Measurements from ENCODE around the gene NDUFAF8.

NDUFAF8 gene

DNA sequence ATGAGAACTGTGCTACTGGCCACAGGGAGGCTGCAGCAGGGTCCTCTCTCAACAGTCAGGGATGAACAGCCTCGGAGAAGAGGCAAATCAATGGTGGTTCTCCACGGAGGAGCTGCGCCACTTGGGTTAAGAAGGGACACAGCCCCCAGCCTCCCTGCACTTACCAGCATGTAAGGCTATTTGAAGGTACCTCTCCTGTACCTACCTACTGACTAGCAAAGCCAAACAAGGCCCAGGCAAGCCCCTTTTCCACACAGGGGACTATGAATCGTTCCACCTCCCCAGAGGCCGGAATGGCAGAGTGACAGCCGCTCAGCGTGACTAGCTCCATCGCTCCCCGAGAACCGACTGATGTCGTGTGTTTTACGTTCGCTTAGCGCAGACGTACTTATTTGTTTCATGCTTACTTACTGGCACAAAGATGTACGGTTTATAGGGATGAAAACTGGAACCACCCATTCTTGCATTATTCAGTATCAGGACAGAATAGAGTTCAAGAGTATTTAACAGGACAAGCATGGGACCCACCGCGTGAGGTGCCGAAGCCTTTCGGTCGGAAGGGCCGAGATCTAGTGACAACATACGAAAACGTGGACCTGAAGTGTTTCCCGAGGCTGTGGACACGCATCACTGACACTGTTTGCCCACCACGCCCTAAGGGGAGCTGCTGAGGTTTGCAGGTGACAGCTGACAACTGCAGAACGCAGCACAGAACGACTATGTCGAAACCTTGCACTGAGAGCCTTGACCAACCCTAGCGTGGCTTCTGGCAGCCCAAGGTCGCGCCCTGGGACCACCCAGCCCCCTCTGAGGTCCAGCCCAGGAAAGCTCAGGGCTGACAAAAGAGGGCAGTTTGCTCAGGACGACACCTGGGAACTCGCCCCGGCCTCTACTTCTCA, 1.3 kb upstream of the NDUFAF8 start:
- H3K4me1 ChIP-seq (ENCODE audit: control insufficient read depth in 5 of 5, insufficient read depth in 5 of 5, low read length in 5 of 5): peaks cover 12 to 35% (median 31%) of the 10 kb centered on the region in 5 donors

DNA sequence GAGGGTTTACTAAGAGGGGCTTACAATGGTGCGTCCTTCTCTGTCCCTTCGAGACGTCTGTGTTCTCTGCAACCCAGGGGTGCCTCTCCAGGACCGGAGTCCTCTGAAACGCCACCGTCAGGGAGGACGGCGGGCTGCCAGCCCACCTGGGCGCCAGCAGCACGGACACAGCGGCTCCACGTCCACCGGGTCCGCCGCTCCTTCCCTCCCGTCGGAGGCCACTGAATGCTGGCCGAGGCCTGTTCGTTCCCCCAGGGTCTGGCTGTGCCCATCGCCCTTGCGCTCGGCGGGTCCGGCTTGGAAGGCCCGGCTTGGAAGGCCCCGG, 666 bp upstream of the NDUFAF8 start:
- Histone ChIP-seq H3K9ac (ENCODE audit: low read length in 5 of 5) (peak overlapping the region; percentile 48 to 94 (median 92)), H3K9me3 (ENCODE audit: control insufficient read depth in 5 of 5, low read length in 5 of 5) (no peaks in the 10 kb centered on the region), H3K4me1 (ENCODE audit: control insufficient read depth in 5 of 5, insufficient read depth in 5 of 5, low read length in 5 of 5) (peaks cover 12 to 35% (median 31%) of the 10 kb centered on the region in 5 donors), H3K27me3 (ENCODE audit: control insufficient read depth in 5 of 5, insufficient read depth in 4 of 5, low read length in 5 of 5) (no peaks in the 10 kb centered on the region), H3K27ac (ENCODE audit: low read depth, low read length) (peak overlapping the region; percentile 46), H3K36me3 (ENCODE audit: control insufficient read depth in 5 of 5, insufficient read depth in 5 of 5, low read length in 5 of 5) (peaks cover 0 to 21% (median 6%) of the 10 kb centered on the region in 5 donors), H3K4me3 (ENCODE audit: low read depth in 1 of 5, low read length in 5 of 5) (peak overlapping the region; percentile 84 to 99 (median 95))

More for the DNA sequence above, 1.3 kb upstream of the NDUFAF8 start:
- peak overlapping the region; percentile 48 to 94 (median 92) for H3K9ac ChIP-seq (ENCODE audit: low read length in 5 of 5)
- H3K27me3 ChIP-seq (ENCODE audit: control insufficient read depth in 5 of 5, insufficient read depth in 4 of 5, low read length in 5 of 5): no peaks in the 10 kb centered on the region
- H3K36me3 ChIP-seq (ENCODE audit: control insufficient read depth in 5 of 5, insufficient read depth in 5 of 5, low read length in 5 of 5): peaks cover 0 to 27% (median 10%) of the 10 kb centered on the region in 5 donors
- H3K4me3 ChIP-seq (ENCODE audit: low read depth in 1 of 5, low read length in 5 of 5): peak overlapping the region; percentile 84 to 99 (median 95)
- H3K27ac ChIP-seq (ENCODE audit: low read depth, low read length): no peak overlapping the region
- H3K9me3 ChIP-seq (ENCODE audit: control insufficient read depth in 5 of 5, low read length in 5 of 5): no peaks in the 10 kb centered on the region

DNA sequence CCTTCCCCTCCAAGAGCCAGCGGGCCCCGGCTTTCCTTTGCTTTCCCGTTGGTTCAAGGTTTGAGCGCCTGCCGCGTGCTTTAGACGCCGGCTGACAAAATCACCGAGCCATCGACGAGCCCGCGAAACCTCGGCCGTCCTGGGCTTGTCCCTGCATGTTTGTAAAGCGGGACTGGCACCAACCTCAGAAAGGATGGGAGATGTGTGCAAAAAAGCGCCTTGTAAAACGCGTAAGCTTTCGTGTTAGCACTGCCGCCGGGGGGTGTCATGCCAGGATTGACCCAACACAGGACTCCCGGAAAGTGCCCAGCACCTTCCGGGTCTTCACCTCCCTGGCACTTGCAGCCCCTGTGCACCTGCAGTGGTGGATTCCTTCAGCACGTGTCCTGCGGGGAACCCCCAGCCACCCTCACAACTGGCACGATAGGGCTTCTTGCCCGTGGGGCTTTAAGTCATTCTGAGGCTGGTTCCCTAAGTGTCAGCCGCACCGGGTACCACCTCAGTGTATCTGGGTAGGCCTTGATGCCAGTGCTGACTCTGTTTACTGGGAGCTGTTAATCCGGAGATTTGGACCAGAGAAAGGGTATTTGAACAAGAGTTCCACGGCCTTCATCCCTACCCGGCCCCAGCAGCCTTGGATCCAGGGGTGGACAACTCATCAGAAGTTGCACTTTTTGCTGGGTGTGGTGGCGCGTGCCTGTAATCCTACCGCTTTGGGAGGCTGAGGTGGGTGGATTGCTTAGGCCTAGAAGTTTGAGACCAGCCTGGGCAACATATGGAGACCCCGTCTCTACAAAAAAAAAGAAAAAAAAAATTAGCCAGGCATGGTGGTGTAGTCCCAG, 817 bp downstream of the NDUFAF8 start:
- peaks cover 12 to 38% (median 35%) of the 10 kb centered on the region in 5 donors for H3K4me1 ChIP-seq (ENCODE audit: control insufficient read depth in 5 of 5, insufficient read depth in 5 of 5, low read length in 5 of 5)
- peak overlapping the region; percentile 72 to 97 (median 81) for H3K4me3 ChIP-seq (ENCODE audit: low read depth in 1 of 5, low read length in 5 of 5)
- H3K36me3 ChIP-seq (ENCODE audit: control insufficient read depth in 5 of 5, insufficient read depth in 5 of 5, low read length in 5 of 5): peaks cover 0 to 14% (median 3%) of the 10 kb centered on the region in 5 donors
- peak overlapping the region; percentile 69 for H3K27ac ChIP-seq (ENCODE audit: low read depth, low read length)
- no peaks in the 10 kb centered on the region for H3K27me3 ChIP-seq (ENCODE audit: control insufficient read depth in 5 of 5, insufficient read depth in 4 of 5, low read length in 5 of 5)
- no peaks in the 10 kb centered on the region for H3K9me3 ChIP-seq (ENCODE audit: control insufficient read depth in 5 of 5, low read length in 5 of 5)
- peak overlapping the region in 4 of 5 donors; percentile 77 to 88 (median 86) for H3K9ac ChIP-seq (ENCODE audit: low read length in 5 of 5)

DNA sequence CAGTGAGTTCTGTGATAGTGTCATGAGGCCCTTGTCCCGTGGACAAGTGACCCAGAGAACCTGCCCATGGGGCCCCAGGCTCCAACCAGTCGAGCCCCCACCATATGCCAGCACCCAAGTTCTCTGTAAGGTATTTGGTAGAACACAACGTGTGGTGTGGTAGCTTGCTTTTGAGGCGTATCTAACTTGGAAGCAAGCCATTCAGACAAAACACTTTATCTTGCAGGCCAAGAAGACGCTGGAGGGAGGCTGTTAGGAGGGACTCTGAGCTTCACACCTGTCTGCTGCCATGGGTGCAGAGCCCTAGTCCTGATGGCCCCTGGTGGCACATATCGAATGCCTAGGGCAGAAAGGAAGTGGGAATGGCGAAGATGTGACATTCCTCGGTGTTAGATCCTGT, 1.6 kb downstream of the NDUFAF8 start:
- Histone ChIP-seq H3K27ac (ENCODE audit: low read depth, low read length) (no peak overlapping the region), H3K27me3 (ENCODE audit: control insufficient read depth in 5 of 5, insufficient read depth in 4 of 5, low read length in 5 of 5) (no peaks in the 10 kb centered on the region), H3K36me3 (ENCODE audit: control insufficient read depth in 5 of 5, insufficient read depth in 5 of 5, low read length in 5 of 5) (peaks cover 0 to 16% (median 3%) of the 10 kb centered on the region in 5 donors), H3K9ac (ENCODE audit: low read length in 5 of 5) (no peak overlapping the region), H3K4me3 (ENCODE audit: low read depth in 1 of 5, low read length in 5 of 5) (peak overlapping the region in 1 of 5 donors; percentile 73), H3K9me3 (ENCODE audit: control insufficient read depth in 5 of 5, low read length in 5 of 5) (no peaks in the 10 kb centered on the region), H3K4me1 (ENCODE audit: control insufficient read depth in 5 of 5, insufficient read depth in 5 of 5, low read length in 5 of 5) (peaks cover 12 to 42% (median 35%) of the 10 kb centered on the region in 5 donors)

DNA sequence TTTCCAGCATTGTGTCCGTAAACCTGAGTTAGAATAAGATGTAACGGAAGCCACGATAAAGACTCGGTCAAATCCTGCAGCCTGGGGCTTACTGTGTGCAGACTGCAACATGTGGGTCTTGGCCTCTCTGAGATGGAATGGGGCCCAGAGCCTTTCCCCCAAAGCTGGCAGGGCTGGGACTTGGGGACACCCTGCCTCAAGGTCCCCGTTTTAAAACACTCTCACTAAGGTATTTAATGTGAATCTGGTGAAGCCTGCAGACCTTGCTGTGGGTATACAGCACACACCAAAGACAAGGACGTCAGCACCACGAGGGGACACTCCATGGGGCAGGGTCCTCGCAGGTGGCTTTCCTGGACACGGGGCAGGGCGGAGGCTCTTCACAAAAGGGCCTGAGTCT, 2.1 kb downstream of the NDUFAF8 start:
- H3K4me1 ChIP-seq (ENCODE audit: control insufficient read depth in 5 of 5, insufficient read depth in 5 of 5, low read length in 5 of 5): peaks cover 12 to 42% (median 35%) of the 10 kb centered on the region in 5 donors
- H3K9ac ChIP-seq (ENCODE audit: low read length in 5 of 5): no peak overlapping the region
- H3K9me3 ChIP-seq (ENCODE audit: control insufficient read depth in 5 of 5, low read length in 5 of 5): no peaks in the 10 kb centered on the region
- H3K27me3 ChIP-seq (ENCODE audit: control insufficient read depth in 5 of 5, insufficient read depth in 4 of 5, low read length in 5 of 5): no peaks in the 10 kb centered on the region
- peaks cover 0 to 13% (median 3%) of the 10 kb centered on the region in 5 donors for H3K36me3 ChIP-seq (ENCODE audit: control insufficient read depth in 5 of 5, insufficient read depth in 5 of 5, low read length in 5 of 5)
- no peak overlapping the region for H3K27ac ChIP-seq (ENCODE audit: low read depth, low read length)
- H3K4me3 ChIP-seq (ENCODE audit: low read depth in 1 of 5, low read length in 5 of 5): no peak overlapping the region

DNA sequence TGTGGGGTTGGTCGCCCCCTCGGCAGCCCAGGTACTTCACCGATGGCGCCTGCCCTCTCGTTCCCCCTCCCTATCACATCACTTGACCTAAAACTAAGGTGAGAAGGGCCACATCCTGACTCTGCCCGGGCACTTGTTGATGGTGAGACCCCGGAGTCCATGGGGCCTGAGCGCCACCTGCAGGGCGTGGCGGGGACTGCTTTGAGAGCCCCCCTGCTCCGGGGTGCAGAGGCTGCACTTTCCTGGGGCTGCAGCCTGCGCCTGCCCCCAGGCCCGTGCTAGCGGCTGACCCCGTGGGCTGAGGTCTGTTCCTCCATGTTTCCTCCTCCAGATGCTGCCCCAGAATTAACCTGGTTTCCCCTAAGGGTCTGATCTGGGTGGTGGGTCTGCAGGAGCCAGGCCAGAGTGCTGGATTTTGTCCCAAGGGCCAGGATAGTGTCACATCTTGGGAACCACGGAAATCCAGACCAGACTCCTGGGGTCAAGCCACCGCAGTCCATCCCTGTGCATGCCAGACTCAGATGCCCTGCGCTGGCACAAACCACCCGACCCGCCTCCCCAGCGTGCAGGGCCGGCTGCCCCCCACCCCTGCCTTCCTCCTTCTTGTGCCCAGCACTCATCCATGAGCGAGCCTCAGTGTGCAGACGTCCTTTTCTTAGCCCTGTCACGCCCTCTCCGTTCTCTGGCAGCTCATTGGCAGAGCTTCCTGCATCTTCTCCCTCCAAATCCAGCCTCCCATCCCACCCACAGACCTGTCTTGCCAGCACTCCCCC, 2.7 kb downstream of the NDUFAF8 start:
- Histone ChIP-seq H3K36me3 (ENCODE audit: control insufficient read depth in 5 of 5, insufficient read depth in 5 of 5, low read length in 5 of 5) (peaks cover 0 to 15% (median 6%) of the 10 kb centered on the region in 5 donors), H3K4me1 (ENCODE audit: control insufficient read depth in 5 of 5, insufficient read depth in 5 of 5, low read length in 5 of 5) (peaks cover 12 to 42% (median 29%) of the 10 kb centered on the region in 5 donors), H3K4me3 (ENCODE audit: low read depth in 1 of 5, low read length in 5 of 5) (no peak overlapping the region), H3K9me3 (ENCODE audit: control insufficient read depth in 5 of 5, low read length in 5 of 5) (no peaks in the 10 kb centered on the region), H3K27me3 (ENCODE audit: control insufficient read depth in 5 of 5, insufficient read depth in 4 of 5, low read length in 5 of 5) (no peaks in the 10 kb centered on the region), H3K9ac (ENCODE audit: low read length in 5 of 5) (no peak overlapping the region), H3K27ac (ENCODE audit: low read depth, low read length) (no peak overlapping the region)

DNA sequence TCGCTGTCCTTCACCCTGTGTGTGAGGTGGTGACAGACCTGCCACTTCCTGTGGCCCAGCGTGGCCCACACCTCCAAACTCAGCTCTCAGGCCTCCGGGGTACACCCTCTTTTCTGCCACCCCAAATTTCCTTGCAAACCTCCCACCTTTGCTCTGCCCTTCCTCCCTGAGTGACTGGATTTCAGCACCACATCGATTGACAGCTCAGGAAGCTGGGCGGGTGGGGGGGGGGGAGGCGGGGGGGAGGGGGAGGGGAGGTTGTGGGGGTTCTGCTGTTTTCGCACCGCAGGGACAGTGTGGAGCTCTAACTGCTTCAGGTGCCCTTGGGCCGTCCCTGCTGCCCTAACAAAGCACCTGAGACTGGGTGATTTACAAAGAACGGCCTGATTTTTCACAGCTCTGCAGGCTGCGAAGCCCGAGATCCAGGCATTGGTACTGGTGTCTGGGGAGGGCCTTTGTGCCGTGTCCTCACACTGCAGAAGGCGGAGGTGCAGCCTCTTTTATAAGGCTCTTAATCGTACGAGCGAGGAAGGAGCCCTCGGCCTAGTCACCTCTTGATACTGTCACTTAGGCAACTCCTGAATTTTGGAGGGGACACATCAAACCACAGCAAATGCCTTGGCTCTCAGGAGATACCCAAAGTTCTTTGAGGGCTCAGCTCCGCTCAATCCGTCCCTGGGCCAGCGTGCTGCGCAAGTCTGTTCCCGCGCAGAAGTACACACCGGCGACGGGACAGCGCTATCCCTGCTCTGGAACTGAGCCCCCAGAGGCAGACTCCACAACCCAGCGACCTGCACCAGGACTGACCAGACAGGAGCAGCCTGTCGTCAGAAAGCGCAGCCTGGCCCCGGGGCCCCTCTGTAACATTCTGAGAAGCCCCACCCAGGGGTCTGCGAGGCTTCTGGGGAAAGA, 3.6 kb downstream of the NDUFAF8 start:
- no peak overlapping the region for H3K9ac ChIP-seq (ENCODE audit: low read length in 5 of 5)
- peaks cover 0 to 18% (median 6%) of the 10 kb centered on the region in 5 donors for H3K36me3 ChIP-seq (ENCODE audit: control insufficient read depth in 5 of 5, insufficient read depth in 5 of 5, low read length in 5 of 5)
- H3K9me3 ChIP-seq (ENCODE audit: control insufficient read depth in 5 of 5, low read length in 5 of 5): no peaks in the 10 kb centered on the region
- no peaks in the 10 kb centered on the region for H3K27me3 ChIP-seq (ENCODE audit: control insufficient read depth in 5 of 5, insufficient read depth in 4 of 5, low read length in 5 of 5)
- peaks cover 6 to 34% (median 20%) of the 10 kb centered on the region in 5 donors for H3K4me1 ChIP-seq (ENCODE audit: control insufficient read depth in 5 of 5, insufficient read depth in 5 of 5, low read length in 5 of 5)
- no peak overlapping the region for H3K4me3 ChIP-seq (ENCODE audit: low read depth in 1 of 5, low read length in 5 of 5)
- no peak overlapping the region for H3K27ac ChIP-seq (ENCODE audit: low read depth, low read length)

DNA sequence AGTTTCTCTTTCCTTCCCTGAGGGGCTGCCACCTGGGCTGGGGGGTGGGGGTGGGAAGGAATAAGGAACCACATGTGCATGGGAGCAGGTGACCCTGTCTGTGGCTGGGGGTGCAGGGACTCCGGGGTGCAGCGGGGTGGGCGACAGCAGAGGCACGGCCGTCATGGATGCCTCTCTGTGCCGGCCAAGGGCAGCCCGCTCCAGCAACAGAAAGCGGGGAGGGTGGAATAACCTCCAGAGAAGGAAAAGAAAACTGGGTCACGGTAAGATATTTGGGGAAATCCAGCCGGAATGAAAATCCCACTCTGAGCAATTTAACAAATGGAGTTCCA, 4.2 kb downstream of the NDUFAF8 start:
- H3K27me3 ChIP-seq (ENCODE audit: control insufficient read depth in 5 of 5, insufficient read depth in 4 of 5, low read length in 5 of 5): no peaks in the 10 kb centered on the region
- H3K9ac ChIP-seq (ENCODE audit: low read length in 5 of 5): no peak overlapping the region
- H3K27ac ChIP-seq (ENCODE audit: low read depth, low read length): no peak overlapping the region
- H3K4me3 ChIP-seq (ENCODE audit: low read depth in 1 of 5, low read length in 5 of 5): no peak overlapping the region
- H3K4me1 ChIP-seq (ENCODE audit: control insufficient read depth in 5 of 5, insufficient read depth in 5 of 5, low read length in 5 of 5): peaks cover 2 to 27% (median 14%) of the 10 kb centered on the region in 5 donors
- no peaks in the 10 kb centered on the region for H3K9me3 ChIP-seq (ENCODE audit: control insufficient read depth in 5 of 5, low read length in 5 of 5)
- H3K36me3 ChIP-seq (ENCODE audit: control insufficient read depth in 5 of 5, insufficient read depth in 5 of 5, low read length in 5 of 5): peaks cover 0 to 20% (median 6%) of the 10 kb centered on the region in 5 donors

Measured in subcutaneous abdominal adipose tissue (tissue), 5 donors.